Adipocyte (in vitro differentiated cells): ENCODE measurements around the gene SMIM27.
A peak's percentile ranks its signal among the peaks of the same experiment; 100 is the strongest.

Source experiments
- DNase-seq: peaks from one replicate; pipeline ENCODE4 v3.0.0-alpha.2; 2015; ENCODE audit warnings: low read depth
- H3K27me3 ChIP-seq: replicated peaks from 2 replicates; pipeline ENCODE4 v1.7.0; 2013; ENCODE audit warnings: mild to moderate bottlenecking, low read length, moderate library complexity; ENCODE audit not compliant: control insufficient read depth, insufficient read depth
- H3K36me3 ChIP-seq: 2 replicates; pipeline ENCODE4 v1.7.0; 2013; ENCODE audit warnings: low read length, mild to moderate bottlenecking, moderate library complexity; ENCODE audit not compliant: control insufficient read depth, insufficient read depth, severe bottlenecking
- H3K4me1 ChIP-seq: 2 replicates; pipeline ENCODE4 v1.7.0; 2013; ENCODE audit warnings: mild to moderate bottlenecking, low read length, moderate library complexity; ENCODE audit not compliant: control insufficient read depth, insufficient read depth
- H3K4me3 ChIP-seq: 2 replicates; pipeline ENCODE4 v1.7.0; 2013; ENCODE audit warnings: mild to moderate bottlenecking, low read length, moderate library complexity
- H3K9ac ChIP-seq: 2 replicates; pipeline ENCODE4 v1.7.0; 2013; ENCODE audit warnings: mild to moderate bottlenecking, low read length, moderate library complexity
- H3K9me3 ChIP-seq: 2 replicates; pipeline ENCODE4 v1.7.0; 2013; ENCODE audit warnings: mild to moderate bottlenecking, low read length, moderate library complexity; ENCODE audit not compliant: control insufficient read depth

The SMIM27 gene

GRCh38 chr9:32558408-32558934 lies 6.3 kb downstream of the SMIM27 start:
- DNase-seq, result no peak
- no peaks in the 10 kb centered on the region for H3K9me3 ChIP-seq
- no peak overlapping the region for H3K9ac ChIP-seq
- H3K36me3 ChIP-seq, result no peaks in the 10 kb centered on the region
- no peak overlapping the region for H3K4me3 ChIP-seq
- no peaks in the 10 kb centered on the region for H3K27me3 ChIP-seq
- peaks cover 4% of the 10 kb centered on the region for H3K4me1 ChIP-seq

GRCh38 chr9:32565967-32566366 lies 13.8 kb downstream of the SMIM27 start:
- Histone ChIP-seq H3K27me3 (no peaks in the 10 kb centered on the region), H3K36me3 (peaks cover 27% of the 10 kb centered on the region), H3K9me3 (no peaks in the 10 kb centered on the region), H3K4me1 (no peaks in the 10 kb centered on the region), H3K9ac (no peak overlapping the region), H3K4me3 (no peak overlapping the region)
- no peak for DNase-seq

DNA sequence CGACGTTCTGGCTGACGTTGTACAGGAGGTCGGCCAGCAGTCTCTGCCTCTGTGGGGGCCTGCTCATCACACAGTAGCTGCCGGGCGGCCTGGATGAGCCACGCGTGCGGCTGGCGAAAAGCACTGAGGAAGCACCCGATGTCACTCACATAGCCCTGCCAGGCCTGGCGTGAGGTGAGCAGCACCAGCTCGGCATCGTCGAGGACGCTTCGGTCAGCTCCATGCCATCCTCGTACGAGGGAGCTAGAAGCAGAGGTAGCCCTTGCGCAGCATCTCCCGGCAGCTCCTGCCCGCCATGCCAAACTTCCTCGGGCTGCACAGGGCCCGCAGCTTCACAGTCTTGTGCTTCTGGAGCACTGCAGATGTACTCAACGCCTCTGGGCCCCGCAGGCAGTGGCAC lies 14.6 kb downstream of the SMIM27 start:
- Histone ChIP-seq H3K9me3 (no peaks in the 10 kb centered on the region), H3K4me1 (peaks cover 6% of the 10 kb centered on the region), H3K36me3 (peaks cover 27% of the 10 kb centered on the region), H3K27me3 (no peaks in the 10 kb centered on the region), H3K9ac (no peak overlapping the region), H3K4me3 (no peak overlapping the region)
- no peak for DNase-seq

GRCh38 chr9:32570262-32570661 lies 18.1 kb downstream of the SMIM27 start:
- Histone ChIP-seq H3K36me3 (peaks cover 25% of the 10 kb centered on the region), H3K9me3 (no peaks in the 10 kb centered on the region), H3K9ac (no peak overlapping the region), H3K4me1 (peaks cover 15% of the 10 kb centered on the region), H3K27me3 (no peaks in the 10 kb centered on the region), H3K4me3 (no peak overlapping the region)
- DNase-seq, result no peak

- Histone ChIP-seq H3K9me3 (no peaks in the 10 kb centered on the region), H3K27me3 (no peaks in the 10 kb centered on the region), H3K4me3 (peak overlapping the region; percentile 92), H3K4me1 (peaks cover 15% of the 10 kb centered on the region), H3K36me3 (peaks cover 9% of the 10 kb centered on the region), H3K9ac (peak overlapping the region; percentile 91)
- DNase-seq, result peak; percentile 90
Observed at GRCh38 chr9:32571969-32572899, 20.1 kb downstream of the SMIM27 start.

GRCh38 chr9:32572900-32573523 lies 20.9 kb downstream of the SMIM27 start, which contains the start of gene NDUFB6:
Gene NDUFB6, minus strand, starts transcription at chr9:32573159. Its CDS starts 99 bp downstream, at chr9:32573060.
- Histone ChIP-seq H3K27me3 (no peaks in the 10 kb centered on the region), H3K4me1 (peaks cover 15% of the 10 kb centered on the region), H3K4me3 (peak within 1 kb of the TSS; percentile 92), H3K9me3 (no peaks in the 10 kb centered on the region), H3K36me3 (peaks cover 3% of the 10 kb centered on the region), H3K9ac (peak within 1 kb of the TSS; percentile 91)
- peak; percentile 97 for DNase-seq

DNA sequence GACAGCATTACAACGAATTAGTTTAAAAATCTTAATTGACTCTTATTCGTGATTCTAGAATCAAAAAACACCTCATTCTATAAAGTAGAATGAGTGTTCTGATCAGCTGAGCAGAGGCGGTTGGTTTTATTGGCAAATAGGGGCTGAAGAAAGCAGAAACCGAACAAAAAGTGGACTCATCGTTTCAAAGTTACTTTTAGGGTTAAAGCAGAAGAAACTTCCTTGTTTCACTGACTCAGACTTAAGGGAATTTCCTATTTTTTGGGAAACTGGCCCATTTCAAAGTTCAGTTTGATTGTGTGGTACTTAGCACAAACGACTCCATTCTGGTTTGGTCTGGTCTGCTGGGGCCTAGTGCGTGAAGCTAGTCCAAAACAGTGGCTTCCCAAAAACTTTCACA lies 21.7 kb downstream of the SMIM27 start:
- peak overlapping the region; percentile 92 for H3K4me3 ChIP-seq
- H3K9me3 ChIP-seq, result no peaks in the 10 kb centered on the region
- no peaks in the 10 kb centered on the region for H3K36me3 ChIP-seq
- no peaks in the 10 kb centered on the region for H3K27me3 ChIP-seq
- H3K9ac ChIP-seq, result peak overlapping the region; percentile 91
- no peak for DNase-seq
- peaks cover 15% of the 10 kb centered on the region for H3K4me1 ChIP-seq

DNA sequence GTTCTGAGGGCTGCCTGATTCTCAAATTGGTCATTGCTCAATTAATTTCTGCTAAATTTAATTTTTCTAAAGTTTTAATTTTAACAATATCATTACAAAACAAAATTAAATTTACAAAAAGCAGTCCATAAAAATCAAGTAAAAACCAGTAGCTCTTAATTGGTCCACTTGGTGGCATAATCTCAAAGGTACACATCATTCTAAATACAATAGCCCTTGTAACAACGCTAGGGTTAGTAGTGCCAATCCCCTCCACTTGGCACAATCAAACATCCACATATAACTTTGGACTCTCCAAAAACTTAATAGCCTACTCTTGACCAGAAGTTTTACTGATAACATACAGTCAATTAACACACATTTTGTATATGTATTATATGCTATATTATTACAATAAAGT lies 22.7 kb downstream of the SMIM27 start:
- peaks cover 15% of the 10 kb centered on the region for H3K4me1 ChIP-seq
- no peaks in the 10 kb centered on the region for H3K27me3 ChIP-seq
- no peaks in the 10 kb centered on the region for H3K36me3 ChIP-seq
- no peak for DNase-seq
- no peak overlapping the region for H3K9ac ChIP-seq
- H3K9me3 ChIP-seq, result no peaks in the 10 kb centered on the region
- no peak overlapping the region for H3K4me3 ChIP-seq

DNA sequence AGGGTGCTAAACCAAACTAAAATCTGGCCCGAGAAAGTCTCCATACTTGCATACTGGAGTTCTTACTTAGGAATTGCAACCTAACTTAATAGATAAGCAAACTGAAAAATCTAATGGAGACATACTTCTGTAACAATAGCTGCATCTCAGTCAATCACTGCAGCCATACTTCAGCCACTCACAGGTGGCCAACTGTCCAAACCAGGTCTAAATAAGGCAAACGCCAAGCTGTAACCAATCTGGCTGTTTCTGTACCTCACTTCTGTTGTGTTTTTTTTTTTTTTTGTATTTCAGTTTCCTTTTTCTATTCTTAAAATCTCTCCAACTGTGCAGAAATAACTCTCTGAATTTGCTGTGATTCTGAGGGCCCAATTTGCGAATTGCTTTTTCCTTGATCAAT lies 25.2 kb downstream of the SMIM27 start:
- Histone ChIP-seq H3K27me3 (no peaks in the 10 kb centered on the region), H3K4me1 (peaks cover 14% of the 10 kb centered on the region), H3K9me3 (no peaks in the 10 kb centered on the region), H3K36me3 (no peaks in the 10 kb centered on the region), H3K9ac (no peak overlapping the region), H3K4me3 (no peak overlapping the region)
- no peak for DNase-seq

DNA sequence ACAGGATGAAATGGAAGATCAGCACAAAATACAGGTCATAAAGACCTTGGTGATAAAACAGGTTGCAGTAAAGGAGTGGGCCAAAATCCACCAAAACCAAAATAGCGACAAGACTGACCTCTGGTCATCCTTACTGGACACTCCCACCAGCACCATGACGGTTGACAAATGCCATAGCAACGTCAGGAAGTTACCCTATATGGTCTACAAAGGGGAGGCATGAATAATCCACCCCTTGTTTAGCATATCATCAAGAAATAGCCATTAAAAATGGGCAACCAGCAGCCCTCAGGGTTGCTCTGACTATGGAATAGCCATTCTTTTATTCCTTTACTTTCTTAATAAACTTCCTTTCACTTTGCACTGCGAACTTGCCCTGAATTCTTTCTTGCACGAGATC lies 26.8 kb downstream of the SMIM27 start:
- Histone ChIP-seq H3K9me3 (no peaks in the 10 kb centered on the region), H3K4me3 (no peak overlapping the region), H3K36me3 (no peaks in the 10 kb centered on the region), H3K4me1 (peaks cover 9% of the 10 kb centered on the region), H3K27me3 (no peaks in the 10 kb centered on the region), H3K9ac (no peak overlapping the region)
- no peak for DNase-seq

GRCh38 chr9:32579706-32580331 lies 27.7 kb downstream of the SMIM27 start:
- H3K27me3 ChIP-seq, result no peaks in the 10 kb centered on the region
- H3K4me1 ChIP-seq, result peaks cover 9% of the 10 kb centered on the region
- no peak overlapping the region for H3K9ac ChIP-seq
- no peaks in the 10 kb centered on the region for H3K9me3 ChIP-seq
- H3K4me3 ChIP-seq, result no peak overlapping the region
- H3K36me3 ChIP-seq, result no peaks in the 10 kb centered on the region
- DNase-seq, result peak; percentile 84
